Fibroblast of lung (primary cell): Measurements from ENCODE around the gene TRAPPC8. TPM values are rescaled to one million over a fixed set of nuclear protein-coding genes. Genes with fewer than 3 reads are reported as not detected.

Source experiments
- DNase-seq, 2 donors: peaks; one replicate each; pipeline versions ENCODE4 v3.0.0 to v3.0.0-alpha.2; 2010; ENCODE audit warnings: low read depth in 2 of 2
- H2AFZ ChIP-seq: 2 replicates; pipeline ENCODE4 v1.5.1; 2012; ENCODE audit warnings: low read length, control low read depth, inconsistent platforms
- H3K27ac ChIP-seq: 2 replicates; pipeline ENCODE4 v1.5.1; 2011; ENCODE audit warnings: low read length, control low read depth; ENCODE audit not compliant: insufficient read depth
- H3K27me3 ChIP-seq: 2 replicates; pipeline ENCODE4 v1.5.1; 2011; ENCODE audit warnings: mild to moderate bottlenecking, low read length; ENCODE audit not compliant: control insufficient read depth, insufficient read depth
- H3K36me3 ChIP-seq: 2 replicates; pipeline ENCODE4 v1.5.1; 2011; ENCODE audit warnings: low read length; ENCODE audit not compliant: control insufficient read depth, insufficient read depth
- H3K4me1 ChIP-seq: 2 replicates; pipeline ENCODE4 v1.5.1; 2011; ENCODE audit warnings: low read length; ENCODE audit not compliant: control insufficient read depth, insufficient read depth; ENCODE audit errors: extremely low read depth
- H3K4me2 ChIP-seq: 2 replicates; pipeline ENCODE4 v1.5.1; 2011; ENCODE audit warnings: low read length, control low read depth; ENCODE audit not compliant: insufficient read depth; ENCODE audit errors: extremely low read depth
- H3K4me3 ChIP-seq, 4 experiments: fragments of 200-600 bp in 1 of 4; sonication (generic) in 1 of 4; replicated peaks in 1 of 4; 2 replicates each; pipeline ENCODE4 v1.5.1; 2011 to 2016; ENCODE audit warnings: low read length in 4 of 4, low read depth in 3 of 4, mild to moderate bottlenecking in 3 of 4, control low read depth in 2 of 4, inconsistent platforms in 1 of 4, mixed read lengths in 1 of 4; ENCODE audit not compliant: insufficient read depth in 1 of 4; ENCODE audit errors: control extremely low read depth in 1 of 4
- H3K79me2 ChIP-seq: 2 replicates; pipeline ENCODE4 v1.5.1; 2012; ENCODE audit warnings: mild to moderate bottlenecking, low read length, inconsistent platforms; ENCODE audit not compliant: control insufficient read depth, insufficient read depth
- H3K9ac ChIP-seq: 2 replicates; pipeline ENCODE4 v1.5.1; 2011; ENCODE audit warnings: mild to moderate bottlenecking, low read length, control low read depth; ENCODE audit not compliant: insufficient read depth
- H3K9me3 ChIP-seq: 2 replicates; pipeline ENCODE4 v1.5.1; 2012; ENCODE audit warnings: low read depth, low read length; ENCODE audit not compliant: control insufficient read depth, insufficient read depth
- H4K20me1 ChIP-seq: 2 replicates; pipeline ENCODE4 v1.5.1; 2011; ENCODE audit warnings: low read length; ENCODE audit not compliant: control insufficient read depth, insufficient read depth; ENCODE audit errors: extremely low read depth
- CTCF ChIP-seq, 2 donors: IDR thresholded peaks in 1 of 2; conservative IDR thresholded peaks in 1 of 2; 1 replicate in 1 of 2; 2 replicates in 1 of 2; pipeline ENCODE4 v1.5.1; 2011 to 2012; ENCODE audit warnings: low read length in 2 of 2, control low read depth in 1 of 2, inconsistent platforms in 1 of 2, low read depth in 1 of 2, mild to moderate bottlenecking in 1 of 2
- EZH2 ChIP-seq: IDR thresholded peaks from 2 replicates; pipeline ENCODE4 v1.5.1; 2012; ENCODE audit warnings: low read length, control low read depth, mild to moderate bottlenecking; ENCODE audit errors: missing control alignments
- polyA plus RNA-seq, 2 donors: library from polyadenylated mRNA; depleted of rRNA in 1 of 2; stranded (reverse) in 1 of 2; unstranded in 1 of 2; fragments of >200 nt; gene quantifications; 2 replicates each; pipeline ENCODE4 v1.2.1, GENCODE V29; 2011 to 2012; ENCODE audit warnings: missing spikeins in 1 of 2
- total RNA-seq: library from RNA; depleted of rRNA; stranded (reverse); fragments of >200 nt; gene quantifications from 2 replicates; pipeline ENCODE4 v1.2.1, GENCODE V29; 2014

The TRAPPC8 gene
- total and polyA plus RNA-seq, 2 donors (not counting 1 experiment from before 2014, with no cell fraction given) = 53.4 to 64.2 TPM

- Histone ChIP-seq H3K36me3 (no peaks in the 10 kb centered on the region), H4K20me1 (no peaks in the 10 kb centered on the region), H2AFZ (no peak overlapping the region), H3K4me3 (no peak overlapping the region), H3K27me3 (no peaks in the 10 kb centered on the region), H3K9ac (no peak overlapping the region), H3K27ac (no peak overlapping the region), H3K79me2 (peaks cover 12% of the 10 kb centered on the region), H3K4me2 (no peak overlapping the region), H3K4me1 (no peaks in the 10 kb centered on the region), H3K9me3 (no peaks in the 10 kb centered on the region)
- TF ChIP-seq EZH2 (no peak), CTCF (conservative IDR thresholded peaks at IDR 0.05 in 1 of 2, IDR thresholded peaks at IDR 0.05 in 1 of 2; ENCODE audit: low read depth in 1 of 2, low read length in 2 of 2) (no peak)
- DNase-seq = no peak
These were observed 3.5 kb upstream of the TRAPPC8 start for GRCh38 chr18:31946305-31947046.

GRCh38 chr18:31943878-31944816 is 1.2 kb upstream of the TRAPPC8 start:
- TF ChIP-seq CTCF (conservative IDR thresholded peaks at IDR 0.05 in 1 of 2, IDR thresholded peaks at IDR 0.05 in 1 of 2; ENCODE audit: low read depth in 1 of 2, low read length in 2 of 2) = no peak
- H3K79me2 ChIP-seq = peaks cover 34% of the 10 kb centered on the region
- H2AFZ ChIP-seq = peak overlapping the region; percentile 98
- no peaks in the 10 kb centered on the region for H3K36me3 ChIP-seq
- no peaks in the 10 kb centered on the region for H4K20me1 ChIP-seq
- peak overlapping the region; percentile 59 to 97 (median 78) for H3K4me3 ChIP-seq
- H3K4me1 ChIP-seq = no peaks in the 10 kb centered on the region
- no peak overlapping the region for H3K9ac ChIP-seq
- no peak overlapping the region for H3K27ac ChIP-seq
- no peaks in the 10 kb centered on the region for H3K9me3 ChIP-seq
- peak overlapping the region; percentile 100 for H3K4me2 ChIP-seq
- DNase-seq = no peak
- H3K27me3 ChIP-seq = no peaks in the 10 kb centered on the region

GRCh38 chr18:31942291-31942998 is 483 bp downstream of the TRAPPC8 start:
- Histone ChIP-seq H3K27me3 (no peaks in the 10 kb centered on the region), H2AFZ (peak overlapping the region; percentile 54), H3K9me3 (no peaks in the 10 kb centered on the region), H3K36me3 (no peaks in the 10 kb centered on the region), H3K4me2 (peak overlapping the region; percentile 69), H3K4me1 (no peaks in the 10 kb centered on the region), H3K4me3 (peak overlapping the region; percentile 95 to 100 (median 98)), H3K27ac (peak overlapping the region; percentile 74), H3K9ac (peak overlapping the region; percentile 87), H4K20me1 (no peaks in the 10 kb centered on the region), H3K79me2 (peaks cover 47% of the 10 kb centered on the region)
- DNase-seq = peak; percentile 37 to 70
- no peak for TF ChIP-seq CTCF (conservative IDR thresholded peaks at IDR 0.05 in 1 of 2, IDR thresholded peaks at IDR 0.05 in 1 of 2; ENCODE audit: low read depth in 1 of 2, low read length in 2 of 2)
- TF ChIP-seq EZH2 = no peak
